ENCODE measurements around the gene SALL1. TPM values are rescaled to one million over a fixed set of nuclear protein-coding genes. Genes with fewer than 3 reads are reported as not detected.

Gene SALL1
- total and polyA plus RNA-seq, 9 of the 15 experiments (the other 6 are each of a cell fraction or from before 2014, with no cell fraction given): not detected

DNA sequence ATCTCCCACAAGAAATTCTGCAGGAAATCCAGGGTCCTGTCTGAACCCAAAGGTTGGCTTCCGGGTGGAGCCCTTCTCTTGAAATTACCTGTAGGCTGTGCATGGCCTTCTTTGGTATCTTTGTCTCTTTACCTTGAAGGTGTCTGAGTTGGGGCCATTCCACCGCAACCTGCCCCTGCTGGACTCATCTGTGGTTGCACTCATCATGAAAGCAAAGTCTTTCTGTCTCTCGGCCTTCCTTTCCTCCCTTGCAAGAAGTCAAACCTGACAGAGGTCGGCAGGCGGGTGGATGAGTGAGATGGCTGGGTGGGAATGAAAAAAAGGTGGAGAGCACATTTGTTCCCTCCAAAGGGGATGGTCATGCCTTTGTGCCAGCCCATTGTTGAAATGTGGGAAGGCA lies 25.1 kb downstream of the SALL1 start:
- Histone ChIP-seq H3K27ac (ENCODE audit: extremely low read depth, low read depth, low read length) (no peak overlapping the region), H3K9me1 (ENCODE audit: control insufficient read depth, insufficient read depth, low read length) (no peaks in the 10 kb centered on the region), H3K4me1 (replicated peaks in 1 of 2; ENCODE audit: control insufficient read depth in 2 of 2, insufficient read depth in 2 of 2, low read length in 2 of 2) (no peaks in the 10 kb centered on the region), H3K4me3 (no peak overlapping the region), H3K9ac (ENCODE audit: insufficient read depth in 1 of 2, low read depth in 2 of 2, low read length in 2 of 2) (no peak overlapping the region), H4K20me1 (replicated peaks; ENCODE audit: control insufficient read depth, insufficient read depth, low read length) (no peaks in the 10 kb centered on the region), H3K9me3 (replicated peaks; ENCODE audit: control insufficient read depth, insufficient read depth, low read depth, low read length) (no peaks in the 10 kb centered on the region), H2AFZ (ENCODE audit: low read depth, low read length) (no peak overlapping the region), H3K79me2 (ENCODE audit: control insufficient read depth, insufficient read depth, low read length) (no peaks in the 10 kb centered on the region), H3K27me3 (ENCODE audit: control insufficient read depth in 2 of 2, insufficient read depth in 2 of 2, low read length in 2 of 2) (no peaks in the 10 kb centered on the region), H3K4me2 (ENCODE audit: insufficient read depth, low read length) (no peak overlapping the region), H3K36me3 (ENCODE audit: control insufficient read depth, insufficient read depth, low read length) (no peaks in the 10 kb centered on the region)
- no peak for DNase-seq (ENCODE audit: extremely low read depth in 1 of 4, low spot score in 3 of 4)
- ChIA-PET POLR2A (interaction anchor here (0.6 kb wide), 1 partner anchor 43 kb away, joined by 3 read pairs; no protein-coding TSS in a partner anchor), CTCF (ENCODE audit: low intra/inter-chr PET ratio) (no interaction called here)
- no peak for TF ChIP-seq NRF1 (conservative IDR thresholded peaks at IDR 0.05 in 1 of 2, IDR thresholded peaks at IDR 0.05 in 1 of 2)
- no peak for TF ChIP-seq MYBL2 (IDR thresholded peaks at IDR 0.05; ENCODE audit: low read depth)
- TF ChIP-seq MYBL2 (CRISPR knock-in tag; IDR thresholded peaks at IDR 0.05; ENCODE audit: borderline replicate concordance): no peak
- no peak for TF ChIP-seq SMAD4 (CRISPR knock-in tag; conservative IDR thresholded peaks at IDR 0.05)
- TF ChIP-seq GATAD2B (IDR thresholded peaks at IDR 0.05; ENCODE audit: borderline replicate concordance): no peak
- TF ChIP-seq CBX2 (IDR thresholded peaks at IDR 0.05; ENCODE audit: insufficient read depth, low read length, poor library complexity, severe bottlenecking): no peak
- no peak for TF ChIP-seq ZNF3 (CRISPR knock-in tag; IDR thresholded peaks at IDR 0.05)
- TF ChIP-seq, protein P1, sequence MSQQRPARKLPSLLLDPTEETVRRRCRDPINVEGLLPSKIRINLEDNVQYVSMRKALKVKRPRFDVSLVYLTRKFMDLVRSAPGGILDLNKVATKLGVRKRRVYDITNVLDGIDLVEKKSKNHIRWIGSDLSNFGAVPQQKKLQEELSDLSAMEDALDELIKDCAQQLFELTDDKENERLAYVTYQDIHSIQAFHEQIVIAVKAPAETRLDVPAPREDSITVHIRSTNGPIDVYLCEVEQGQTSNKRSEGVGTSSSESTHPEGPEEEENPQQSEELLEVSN (IDR thresholded peaks at IDR 0.05; ENCODE audit: borderline replicate concordance in 1 of 2, extremely low read depth in 1 of 2, insufficient read depth in 1 of 2, insufficient read length in 1 of 2, low read depth in 1 of 2, low read length in 1 of 2, poor library complexity in 1 of 2, severe bottlenecking in 1 of 2): no peak
- BruUV-seq (replicated peaks): no TSS peak
- intact Hi-C loops (cut with micrococcal nuclease) (no loop called here), in situ Hi-C loops (cut with MboI) (no loop called here)
- WGBS (ENCODE audit: insufficient coverage, low coverage, missing lambda C conversion rate): 0% methylated on average over 5 of the region's 5 CpGs
- no peak for FAIRE-seq
- no peak for ATAC-seq

Data from K562 (cell line).